Endometrium (tissue), 2 donors: ENCODE data around the gene HMGN3.

ENCODE experiments used
- FAIRE-seq: peaks from 2 replicates; lab custom pipeline; 2012; peaks lifted over from hg19 to GRCh38; lab: Jason Lieb, UNC
- donor health status: control.
- donor health status: control.

HMGN3 gene

GRCh38 chr6:79232696-79233462 lies 1.6 kb downstream of the HMGN3 start:
- FAIRE-seq = no peak

DNA sequence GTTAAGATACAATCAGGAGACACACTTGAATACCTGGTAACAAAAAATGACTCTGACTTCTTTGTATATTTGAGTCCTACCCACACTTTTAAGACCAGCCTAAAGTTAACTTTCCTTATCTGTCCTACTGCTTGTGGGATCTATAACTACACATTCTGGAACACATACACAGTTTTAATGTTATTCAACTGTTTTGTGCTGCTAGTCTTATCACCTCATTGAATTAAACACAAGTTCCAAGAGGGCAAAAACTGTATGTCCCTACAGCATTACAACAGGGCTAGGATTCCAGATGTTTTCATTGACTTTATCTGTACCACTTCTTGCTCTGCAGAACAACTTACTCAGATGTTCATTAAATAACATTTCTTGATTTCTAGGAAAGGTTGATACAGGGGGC lies 2.8 kb downstream of the HMGN3 start:
- no peak for FAIRE-seq

- no peak for FAIRE-seq
Measured at GRCh38 chr6:79231101-79231500, 3.4 kb downstream of the HMGN3 start.

DNA sequence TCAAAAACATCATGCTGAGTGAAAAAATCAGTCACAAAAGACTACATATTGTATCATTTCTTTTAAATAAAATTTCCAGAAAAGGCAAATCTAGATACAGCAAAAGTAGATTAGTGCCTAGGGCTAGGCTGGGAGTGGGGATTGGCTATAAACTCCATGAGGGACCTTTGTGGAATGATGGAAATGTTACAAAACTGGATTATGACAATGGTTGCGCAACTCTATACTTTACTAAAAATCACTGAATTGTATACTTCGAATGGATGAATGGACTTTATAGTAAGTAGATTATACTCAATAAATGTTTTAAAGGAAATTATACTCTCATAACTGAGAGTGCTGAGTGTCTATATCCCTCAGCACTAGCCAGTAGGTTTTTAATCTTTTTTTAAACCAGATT lies 4.3 kb downstream of the HMGN3 start:
- no peak for FAIRE-seq

DNA sequence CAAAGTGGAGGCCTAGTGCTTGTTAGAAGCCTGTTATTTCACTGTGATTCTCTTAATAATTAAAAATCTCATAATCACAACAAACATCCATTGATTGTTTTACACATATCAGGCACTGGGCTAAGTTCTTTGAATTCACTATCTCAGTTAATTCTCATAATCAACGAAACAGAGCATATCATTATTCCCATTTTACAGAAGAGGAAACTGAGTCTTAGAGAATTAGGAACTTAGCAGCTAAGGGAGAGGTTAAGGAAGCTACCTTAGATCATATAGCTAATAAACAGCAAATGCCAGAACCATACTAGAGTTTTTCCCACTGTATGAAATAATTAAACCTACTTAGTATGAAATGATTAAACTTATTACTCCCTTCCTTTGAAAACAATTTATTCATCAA lies 7.0 kb downstream of the HMGN3 start:
- no peak for FAIRE-seq

GRCh38 chr6:79226660-79227059 lies 7.8 kb downstream of the HMGN3 start:
- no peak for FAIRE-seq

GRCh38 chr6:79225717-79226599 lies 8.5 kb downstream of the HMGN3 start:
- no peak for FAIRE-seq

- no peak for FAIRE-seq
Measured at GRCh38 chr6:79223611-79224404, 10.7 kb downstream of the HMGN3 start.

DNA sequence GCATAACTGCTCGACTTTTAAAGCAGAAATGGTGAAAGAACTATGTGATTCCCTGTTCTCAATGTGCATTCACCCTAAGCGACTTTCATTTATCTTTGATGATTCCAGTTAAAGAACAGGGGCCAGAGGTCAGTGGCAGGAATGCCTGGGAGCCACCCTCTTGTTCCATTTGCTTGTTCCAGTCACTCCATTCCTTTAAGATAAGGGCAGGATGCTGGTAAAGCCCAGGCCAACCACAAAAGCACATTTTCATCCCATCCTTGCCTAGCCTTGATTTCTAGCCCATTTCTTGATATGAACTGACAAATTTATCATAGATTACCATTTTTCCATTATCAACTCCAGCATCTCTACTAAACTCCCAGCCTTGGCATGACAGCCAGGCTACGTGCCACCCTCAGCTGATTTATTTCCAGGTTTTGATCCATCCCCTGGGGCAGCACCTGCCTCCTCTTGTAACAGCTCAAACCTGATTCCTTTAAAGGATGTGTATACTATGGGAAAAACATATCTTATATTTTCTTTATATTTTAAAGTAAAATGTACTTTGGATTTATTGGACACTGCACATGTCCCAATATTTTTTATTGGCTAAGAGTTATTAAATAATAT lies 19.2 kb downstream of the HMGN3 start:
- peak; percentile 66 for FAIRE-seq

DNA sequence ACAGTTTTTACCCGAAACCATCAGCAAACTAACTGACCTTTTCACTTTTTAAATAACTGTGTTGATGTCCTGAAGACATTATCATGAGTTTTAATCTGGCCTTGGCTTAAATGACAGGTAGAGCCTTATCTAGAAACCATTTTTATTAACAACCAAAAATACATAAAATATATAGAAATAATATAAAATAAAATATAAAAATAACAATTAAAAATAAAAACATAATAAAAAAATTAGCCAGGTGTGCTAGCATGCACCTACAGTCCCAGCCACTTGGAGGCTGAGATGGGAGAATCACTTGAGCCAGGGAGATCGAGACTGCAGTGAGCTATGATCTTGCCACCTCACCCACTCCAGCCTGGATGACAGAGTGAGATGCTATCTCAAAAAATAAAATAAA lies 21.6 kb downstream of the HMGN3 start:
- peak; percentile 26 for FAIRE-seq

GRCh38 chr6:79208816-79209215 lies 25.7 kb downstream of the HMGN3 start:
- FAIRE-seq = no peak

DNA sequence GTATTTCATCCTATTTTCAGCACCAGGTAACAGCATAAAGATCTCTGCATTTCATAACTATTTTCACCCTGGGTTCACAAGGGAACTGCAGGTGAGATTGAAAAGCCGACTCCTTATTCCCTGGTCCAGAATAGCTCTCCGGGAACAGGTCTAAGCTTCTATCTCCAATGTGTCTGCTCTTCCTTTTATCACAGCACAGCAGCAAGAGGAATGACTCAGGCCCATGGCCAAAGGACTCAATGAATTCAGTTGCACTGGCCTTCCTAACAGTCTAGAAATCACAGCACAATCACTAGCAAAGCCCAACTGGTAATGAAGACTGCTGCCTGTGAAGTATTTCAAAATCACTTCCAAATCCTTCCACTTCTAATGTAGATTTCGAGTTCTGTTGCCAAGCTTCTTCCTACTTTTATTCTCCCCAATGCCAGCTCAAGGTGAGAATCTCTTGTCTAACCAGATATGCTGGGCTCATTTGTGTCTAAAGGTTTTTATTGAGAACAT lies 30.7 kb downstream of the HMGN3 start:
- no peak for FAIRE-seq

DNA sequence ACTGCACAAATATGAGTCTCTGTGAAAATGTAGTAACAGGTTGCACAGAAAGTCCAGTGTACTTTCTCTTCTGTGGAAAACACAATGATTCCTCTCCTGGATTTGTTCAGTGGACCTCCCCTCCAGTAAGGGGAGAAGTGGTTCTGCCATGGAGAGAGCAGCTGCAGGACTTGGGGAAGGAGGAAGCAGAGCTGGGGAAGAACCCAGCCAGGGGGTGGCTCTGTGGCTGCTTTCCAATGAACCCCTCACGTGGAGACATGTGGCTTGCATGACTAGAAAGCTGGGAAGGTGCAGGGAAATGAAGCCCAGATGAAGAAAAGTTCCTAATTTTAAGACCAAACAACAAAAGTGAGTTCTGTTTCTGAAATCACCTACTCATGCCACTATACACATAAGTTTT lies 31.9 kb downstream of the HMGN3 start:
- no peak for FAIRE-seq

GRCh38 chr6:79201983-79202382 lies 32.5 kb downstream of the HMGN3 start:
- FAIRE-seq = no peak

- no peak for FAIRE-seq
Measured at GRCh38 chr6:79201143-79201542, 33.3 kb downstream of the HMGN3 start.

- FAIRE-seq = no peak
Measured at GRCh38 chr6:79196912-79197311, 37.6 kb downstream of the HMGN3 start.

- no peak for FAIRE-seq
Measured at GRCh38 chr6:79193971-79194370, 40.5 kb downstream of the HMGN3 start.

GRCh38 chr6:79189760-79190350 lies 44.6 kb downstream of the HMGN3 start:
- FAIRE-seq = no peak

- no peak for FAIRE-seq
Measured at GRCh38 chr6:79188885-79189480, 45.5 kb downstream of the HMGN3 start.

DNA sequence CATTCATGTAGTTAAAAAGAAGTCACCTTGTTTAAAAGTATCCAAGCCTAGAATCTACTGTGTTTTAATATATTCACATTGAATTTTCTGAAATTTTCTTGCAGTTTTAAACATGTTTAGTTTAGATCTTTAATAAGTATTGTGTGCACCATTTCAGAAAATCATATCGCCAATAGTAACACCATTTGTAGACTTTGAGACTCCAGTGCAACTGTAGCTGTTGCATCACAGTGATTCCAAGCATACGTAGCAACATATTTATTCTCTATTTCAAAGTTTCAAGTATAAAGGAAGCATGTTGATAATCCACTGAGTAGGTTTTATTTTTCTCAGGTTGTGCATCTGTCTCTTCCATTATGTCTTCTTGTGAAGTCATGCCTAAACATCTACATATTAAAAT lies 46.4 kb downstream of the HMGN3 start:
- FAIRE-seq = no peak

DNA sequence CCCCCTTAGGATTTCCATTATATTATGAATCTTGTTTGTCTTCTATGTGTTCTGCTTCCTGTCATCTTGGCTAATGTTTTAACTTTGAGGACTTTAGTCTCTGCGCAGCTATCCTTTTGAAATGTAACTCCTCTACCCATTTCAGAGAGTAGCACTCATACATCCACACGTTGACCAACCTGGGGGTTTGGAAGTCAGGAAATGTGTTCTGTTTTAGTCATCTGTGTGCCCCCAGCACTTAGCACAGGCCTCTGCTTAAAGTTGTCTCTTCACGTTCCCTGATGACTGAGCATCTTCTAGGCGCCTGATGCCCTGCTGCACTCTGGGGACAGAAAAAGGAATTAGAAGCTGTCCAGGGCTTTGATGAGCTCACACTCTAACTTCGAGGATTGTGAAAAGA lies 47.9 kb downstream of the HMGN3 start:
- FAIRE-seq = no peak
